Measurements from ENCODE around the gene MRPL24. TPM values are rescaled to one million over a fixed set of nuclear protein-coding genes. Genes with fewer than 3 reads are reported as not detected.

The MRPL24 gene
- total RNA-seq, 4 donors from 2014 or later: 54.9 to 121 (median 102) TPM

- ATAC-seq: no peak
- intact Hi-C loops (cut with DNase I; ENCODE audit: low total_unique reads) (no loop called here), in situ Hi-C loops (cut with MboI; ENCODE audit: low sequenced_read_pairs in 4 of 4) (loop anchor here in 1 of 4 donors (25.0 kb wide), 1 partner anchor 672 kb away; the partner anchor contains the start of genes LAMTOR2, RAB25 and UBQLN4)
- Histone ChIP-seq H3K36me3 (peaks cover 0 to 42% of the 10 kb centered on the region in 2 donors), H3K27ac (no peak overlapping the region), H3K9me3 (no peaks in the 10 kb centered on the region), H3K4me3 (no peak overlapping the region), H3K4me1 (peaks cover 3 to 5% of the 10 kb centered on the region in 2 donors), H3K27me3 (no peaks in the 10 kb centered on the region)
- no peak for DNase-seq
- TF ChIP-seq POLR2A (IDR thresholded peaks at IDR 0.05) (no peak), CTCF (IDR thresholded peaks at IDR 0.05 in 4 of 5, conservative IDR thresholded peaks at IDR 0.05 in 1 of 5) (no peak)
Measured at GRCh38 chr1:156733989-156734584, 6.8 kb downstream of the MRPL24 start.

- DNase-seq (peak; percentile 97), ATAC-seq (peak; percentile 94 to 96)
- Histone ChIP-seq H3K36me3 (peaks cover 0 to 22% of the 10 kb centered on the region in 2 donors), H3K27me3 (no peaks in the 10 kb centered on the region), H3K4me3 (peak within 1 kb of the TSS; percentile 68 to 94 (median 84)), H3K4me1 (peaks cover 35 to 37% of the 10 kb centered on the region in 2 donors), H3K9me3 (no peaks in the 10 kb centered on the region), H3K27ac (peak within 1 kb of the TSS; percentile 91 to 98 (median 94))
- in situ Hi-C loops (cut with MboI; ENCODE audit: low sequenced_read_pairs in 4 of 4): loop anchor here in 1 of 4 donors (5.0 to 25.0 kb wide), 2 partner anchors 42 to 667 kb away; partner anchors contain the start of genes LAMTOR2, RAB25 and UBQLN4
- peak; percentile 14 to 48 for TF ChIP-seq POLR2A (IDR thresholded peaks at IDR 0.05)
- no peak for TF ChIP-seq CTCF (IDR thresholded peaks at IDR 0.05 in 4 of 5, conservative IDR thresholded peaks at IDR 0.05 in 1 of 5)
- intact Hi-C loops (cut with DNase I; ENCODE audit: low total_unique reads): loop anchor here (1.0 to 10.0 kb wide), 4 partner anchors 12 to 674 kb away; partner anchors contain the start of genes HDGF, LAMTOR2, MRPL24 and PRCC
Measured at GRCh38 chr1:156728599-156729462, 12.1 kb downstream of the MRPL24 start, which contains the start of gene ISG20L2. Gene ISG20L2, minus strand, starts transcription at chr1:156728766. Its CDS starts 1,114 bp downstream, at chr1:156727652.

- Histone ChIP-seq H3K27ac (peak within 1 kb of the TSS; percentile 91 to 98 (median 94)), H3K4me1 (peaks cover 35 to 37% of the 10 kb centered on the region in 2 donors), H3K9me3 (no peaks in the 10 kb centered on the region), H3K36me3 (peaks cover 0 to 22% of the 10 kb centered on the region in 2 donors), H3K27me3 (no peaks in the 10 kb centered on the region), H3K4me3 (peak within 1 kb of the TSS; percentile 68 to 94 (median 84))
- no peak for TF ChIP-seq CTCF (IDR thresholded peaks at IDR 0.05 in 4 of 5, conservative IDR thresholded peaks at IDR 0.05 in 1 of 5)
- peak; percentile 27 to 56 for TF ChIP-seq POLR2A (IDR thresholded peaks at IDR 0.05)
- ATAC-seq (peak; percentile 76 to 78), DNase-seq (peak; percentile 67 to 76)
- intact Hi-C loops (cut with DNase I; ENCODE audit: low total_unique reads): loop anchor here (1.0 to 10.0 kb wide), 4 partner anchors 13 to 673 kb away; partner anchors contain the start of genes HDGF, LAMTOR2, MRPL24 and PRCC
- in situ Hi-C loops (cut with MboI; ENCODE audit: low sequenced_read_pairs in 4 of 4): loop anchor here in 1 of 4 donors (5.0 to 25.0 kb wide), 2 partner anchors 41 to 666 kb away; partner anchors contain the start of genes LAMTOR2, RAB25 and UBQLN4
Measured at GRCh38 chr1:156727926-156728598, 12.8 kb downstream of the MRPL24 start, which contains the start of gene METTL25B. Gene METTL25B, plus strand, starts transcription at chr1:156728469. Its CDS starts 636 bp downstream, at chr1:156729105.

- Histone ChIP-seq H3K4me1 (peaks cover 35 to 37% of the 10 kb centered on the region in 2 donors), H3K27me3 (no peaks in the 10 kb centered on the region), H3K36me3 (peaks cover 0 to 22% of the 10 kb centered on the region in 2 donors), H3K27ac (peak overlapping the region; percentile 91 to 98 (median 94)), H3K4me3 (peak overlapping the region; percentile 68 to 94 (median 84)), H3K9me3 (no peaks in the 10 kb centered on the region)
- no peak for ATAC-seq
- no peak for TF ChIP-seq CTCF (IDR thresholded peaks at IDR 0.05 in 4 of 5, conservative IDR thresholded peaks at IDR 0.05 in 1 of 5)
- no peak for TF ChIP-seq POLR2A (IDR thresholded peaks at IDR 0.05)
- in situ Hi-C loops (cut with MboI; ENCODE audit: low sequenced_read_pairs in 4 of 4) (loop anchor here in 1 of 4 donors (5.0 to 25.0 kb wide), 2 partner anchors 40 to 665 kb away; partner anchors contain the start of genes LAMTOR2, RAB25 and UBQLN4), intact Hi-C loops (cut with DNase I; ENCODE audit: low total_unique reads) (loop anchor here (10.0 kb wide), 1 partner anchor 673 kb away; the partner anchor contains the start of genes LAMTOR2 and UBQLN4)
- no peak for DNase-seq
Measured at GRCh38 chr1:156727492-156727891, 13.4 kb downstream of the MRPL24 start.

Data from gastrocnemius medialis (tissue), 4 donors.